H1 (cell line): ENCODE measurements around the gene MIF. TPM values are rescaled to one million over a fixed set of nuclear protein-coding genes. Genes with fewer than 3 reads are reported as not detected.

Experiments
- CTCF ChIA-PET: fragments of 300-600 bp; sonication (Branson Sonifier 250); formaldehyde crosslinking; loops from one replicate; lab custom pipeline; 2021; ENCODE audit not compliant: partially characterized antibody; lab: Charles Lee
- POLR2A ChIA-PET: fragments of 300-600 bp; sonication (Branson Sonifier 250); formaldehyde crosslinking; loops from one replicate; lab custom pipeline; 2021; ENCODE audit warnings: inconsistent platforms; ENCODE audit not compliant: partially characterized antibody; lab: Charles Lee
- DNase-seq, 2 experiments: peaks; one replicate each; pipeline versions ENCODE4 v3.0.0 to v3.0.0-alpha.2; 2010 to 2022; ENCODE audit warnings: low spot score in 2 of 2, low read depth in 1 of 2, mixed read lengths in 1 of 2
- FAIRE-seq: peaks from 2 replicates; lab custom pipeline; 2011; peaks lifted over from hg19 to GRCh38; lab: Jason Lieb, UNC
- H2AFZ ChIP-seq: 2 replicates; pipeline ENCODE4 v1.8.1; 2012; ENCODE audit warnings: low read length, inconsistent platforms
- H2AK5ac ChIP-seq: 2 replicates; pipeline ENCODE4 v1.6.1; 2013; ENCODE audit warnings: low read depth, low read length
- H2BK120ac ChIP-seq: replicated peaks from 2 replicates; pipeline ENCODE3; 2013; ENCODE audit warnings: low read depth, low read length, inconsistent platforms
- H2BK12ac ChIP-seq: 2 replicates; pipeline ENCODE4 v1.6.1; 2013; ENCODE audit warnings: low read depth, low read length
- H2BK15ac ChIP-seq: 2 replicates; pipeline ENCODE4 v1.6.1; 2013; ENCODE audit warnings: low read length
- H2BK20ac ChIP-seq: 2 replicates; pipeline ENCODE4 v1.6.1; 2013; ENCODE audit warnings: low read length
- H2BK5ac ChIP-seq: 2 replicates; pipeline ENCODE4 v1.6.1; 2013; ENCODE audit warnings: low read depth, low read length
- H3K14ac ChIP-seq: 2 replicates; pipeline ENCODE4 v1.6.1; 2013; ENCODE audit warnings: inconsistent platforms; ENCODE audit not compliant: insufficient read length
- H3K18ac ChIP-seq: 2 replicates; pipeline ENCODE4 v1.6.1; 2013; ENCODE audit warnings: low read length; ENCODE audit errors: extremely low read depth
- H3K23ac ChIP-seq: 2 replicates; pipeline ENCODE4 v1.6.1; 2013; ENCODE audit warnings: inconsistent platforms; ENCODE audit not compliant: insufficient read length
- H3K23me2 ChIP-seq: 2 replicates; pipeline ENCODE4 v1.6.1; 2013; ENCODE audit warnings: low read depth, low read length
- H3K27ac ChIP-seq: 2 replicates; pipeline ENCODE4 v1.6.1; 2011; ENCODE audit warnings: low read depth, low read length, inconsistent platforms
- H3K27me3 ChIP-seq, 4 experiments: replicated peaks in 1 of 4; 1 replicate in 1 of 4; 2 replicates in 3 of 4; pipeline versions ENCODE4 v1.6.1 to v1.8.1; 2011 to 2013; ENCODE audit warnings: low read length in 3 of 4, mild to moderate bottlenecking in 3 of 4, inconsistent platforms in 2 of 4, mixed read lengths in 2 of 4, moderate library complexity in 1 of 4; ENCODE audit not compliant: control insufficient read depth in 3 of 4, insufficient read depth in 3 of 4; ENCODE audit errors: extremely low read depth in 1 of 4
- H3K36me3 ChIP-seq, 4 experiments: 2 replicates each; pipeline versions ENCODE4 v1.6.1 to v1.8.1; 2011 to 2013; ENCODE audit warnings: mild to moderate bottlenecking in 4 of 4, low read length in 3 of 4, moderate library complexity in 2 of 4, control low read depth in 1 of 4, inconsistent platforms in 1 of 4; ENCODE audit not compliant: insufficient read depth in 4 of 4, control insufficient read depth in 2 of 4
- H3K4ac ChIP-seq: replicated peaks from 2 replicates; pipeline ENCODE3; 2013; ENCODE audit warnings: low read length, low read depth, mixed read lengths, inconsistent platforms; ENCODE audit not compliant: insufficient read length
- H3K4me1 ChIP-seq, 4 experiments: replicated peaks in 1 of 4; 1 replicate in 1 of 4; 2 replicates in 3 of 4; pipeline versions ENCODE4 v1.6.1 to v1.8.1; 2011 to 2013; ENCODE audit warnings: low read length in 3 of 4, inconsistent platforms in 2 of 4, mixed read lengths in 1 of 4; ENCODE audit not compliant: insufficient read depth in 4 of 4, control insufficient read depth in 3 of 4
- H3K4me2 ChIP-seq, 2 experiments: 2 replicates each; pipeline versions ENCODE4 v1.6.1 to v1.8.1; 2011 to 2013; ENCODE audit warnings: low read depth in 2 of 2, low read length in 2 of 2, control low read depth in 1 of 2, inconsistent platforms in 1 of 2, mild to moderate bottlenecking in 1 of 2; ENCODE audit not compliant: insufficient read depth in 1 of 2
- H3K4me3 ChIP-seq, 4 experiments: fragments of 200-600, 300-600 bp in 1 of 4; sonication (generic), shearing (Covaris generic), sonication (Bioruptor Twin) in 1 of 4; 2 replicates each; pipeline versions ENCODE4 v1.5.1 to v1.8.1; 2011 to 2016; ENCODE audit warnings: low read length in 4 of 4, low read depth in 3 of 4, control low read depth in 2 of 4, inconsistent platforms in 2 of 4, mild to moderate bottlenecking in 2 of 4, mixed read lengths in 1 of 4, moderate library complexity in 1 of 4; ENCODE audit not compliant: insufficient read depth in 2 of 4; ENCODE audit errors: extremely low read depth in 1 of 4
- H3K56ac ChIP-seq: replicated peaks from 2 replicates; pipeline ENCODE3; 2013; ENCODE audit warnings: low read depth, mild to moderate bottlenecking, mixed read lengths, low read length, inconsistent platforms; ENCODE audit not compliant: insufficient read length
- H3K79me1 ChIP-seq: 2 replicates; pipeline ENCODE4 v1.6.1; 2013; ENCODE audit warnings: low read depth, low read length, control low read depth
- H3K79me2 ChIP-seq, 2 experiments: 2 replicates each; pipeline versions ENCODE4 v1.6.1 to v1.8.1; 2012 to 2013; ENCODE audit warnings: low read length in 2 of 2, mild to moderate bottlenecking in 2 of 2, inconsistent platforms in 1 of 2; ENCODE audit not compliant: insufficient read depth in 2 of 2, control insufficient read depth in 1 of 2
- H3K9ac ChIP-seq, 4 experiments: replicated peaks in 1 of 4; 1 replicate in 1 of 4; 2 replicates in 3 of 4; pipeline versions ENCODE4 v1.6.1 to v1.8.1; 2011 to 2013; ENCODE audit warnings: low read depth in 3 of 4, low read length in 3 of 4, control low read depth in 2 of 4, mild to moderate bottlenecking in 2 of 4, moderate library complexity in 2 of 4, inconsistent platforms in 1 of 4; ENCODE audit errors: extremely low read depth in 1 of 4
- H3K9me3 ChIP-seq, 2 experiments: 2 replicates each; pipeline versions ENCODE4 v1.6.1 to v1.8.1; 2012 to 2013; ENCODE audit warnings: mild to moderate bottlenecking in 2 of 2, moderate library complexity in 2 of 2, control low read depth in 1 of 2, inconsistent platforms in 1 of 2, low read depth in 1 of 2, low read length in 1 of 2, mixed read lengths in 1 of 2; ENCODE audit not compliant: insufficient read depth in 2 of 2
- H4K20me1 ChIP-seq, 2 experiments: replicated peaks in 1 of 2; 2 replicates each; pipeline versions ENCODE3 to v1.8.1; 2011 to 2013; ENCODE audit warnings: inconsistent platforms in 2 of 2, low read length in 2 of 2, mild to moderate bottlenecking in 1 of 2; ENCODE audit not compliant: insufficient read depth in 2 of 2, control insufficient read depth in 1 of 2
- H4K5ac ChIP-seq: 2 replicates; pipeline ENCODE4 v1.6.1; 2013; ENCODE audit warnings: low read length, low read depth, mixed read lengths, inconsistent platforms; ENCODE audit not compliant: insufficient read length
- H4K8ac ChIP-seq: 2 replicates; pipeline ENCODE4 v1.8.0; 2013; ENCODE audit warnings: mild to moderate bottlenecking, moderate library complexity, low read length, inconsistent platforms; ENCODE audit not compliant: insufficient read depth; ENCODE audit errors: extremely low read depth
- H4K91ac ChIP-seq: replicated peaks from 2 replicates; pipeline ENCODE3; 2013; ENCODE audit warnings: low read length, mixed read lengths, inconsistent platforms; ENCODE audit not compliant: insufficient read length
- HDAC6 ChIP-seq: IDR thresholded peaks from one replicate; pipeline ENCODE4 v1.7.1; 2012; ENCODE audit warnings: low read depth, mild to moderate bottlenecking, inconsistent platforms, low read length, moderate library complexity
- PHF8 ChIP-seq: fragments of 200-600 bp; sonication (generic); conservative IDR thresholded peaks from 2 replicates; pipeline ENCODE4 v1.7.1; 2012; ENCODE audit warnings: low read depth, mild to moderate bottlenecking, inconsistent platforms, low read length, moderate library complexity
- POLR2AphosphoS5 ChIP-seq: IDR thresholded peaks from 2 replicates; pipeline ENCODE4 v1.6.1; 2011; ENCODE audit warnings: low read depth, low read length
- WGBS, 2 experiments: shearing (Covaris generic) in 1 of 2; methylation state at CpG; one replicate each; pipeline versions ENCODE4 v1.1.6 to v1.1.7; 2013 to 2015; ENCODE audit warnings: low lambda C conversion rate in 2 of 2, mixed read lengths in 2 of 2, inconsistent platforms in 1 of 2, low coverage in 1 of 2, missing lambda C conversion rate in 1 of 2; ENCODE audit not compliant: insufficient replicate concordance in 2 of 2, insufficient coverage in 1 of 2, insufficient read length in 1 of 2; ENCODE audit errors: extremely low coverage in 1 of 2, missing lambda C conversion rate in 1 of 2; 5-methylcytosine and 5-hydroxymethylcytosine counted together
- polyA plus RNA-seq, 7 experiments: library from polyadenylated mRNA; depleted of rRNA in 3 of 7; stranded (reverse) in 5 of 7; unstranded in 2 of 7; fragments of >200 nt in 5 of 7; fragments of 200-250 nt in 2 of 7; gene quantifications; 1 replicate in 5 of 7; 2 replicates in 1 of 7; 4 replicates in 1 of 7; pipeline versions ENCODE4 v1.2.1 to v1.2.3, GENCODE V29; 2011 to 2013; ENCODE audit warnings: missing spikeins in 2 of 7, mixed read lengths in 2 of 7
- total RNA-seq: library from RNA; stranded (reverse); fragmentation: NEBNext Ultra II Directional; extraction: Animal tissue kit (Norgen Biotek cat#: 25700); gene quantifications from 2 replicates; pipeline ENCODE4 v1.2.1, GENCODE V29; 2021

Gene MIF
- total and polyA plus RNA-seq, 2 of the 8 experiments (the other 6 are each of a cell fraction or from before 2014, with no cell fraction given): 1,082 to 1,870 TPM

GRCh38 chr22:23909296-23909898, 15.2 kb downstream of the MIF start:
- Histone ChIP-seq H3K9me3 (peaks cover 0 to 6% of the 10 kb centered on the region in 2 experiments; a peak in 1 of 4 replicates), H2AK5ac (no peak overlapping the region), H3K23me2 (peaks cover 2% of the 10 kb centered on the region; the same call in 1 of the 2 replicates), H3K36me3 (no peaks in the 10 kb centered on the region), H3K27ac (no peak overlapping the region), H2AFZ (no peak overlapping the region), H2BK12ac (no peak overlapping the region), H2BK20ac (no peak overlapping the region), H3K4me3 (no peak overlapping the region), H3K79me2 (no peaks in the 10 kb centered on the region), H3K9ac (no peak overlapping the region), H3K27me3 (peaks cover 0 to 3% (median 0%) of the 10 kb centered on the region in 4 experiments; a peak in 1 of 7 replicates), H3K4me1 (peaks cover 5 to 13% (median 12%) of the 10 kb centered on the region in 4 experiments), H4K8ac (no peak overlapping the region), H4K5ac (no peak overlapping the region), H3K79me1 (no peaks in the 10 kb centered on the region), H2BK15ac (no peak overlapping the region), H3K14ac (no peak overlapping the region), H4K91ac (no peak overlapping the region), H3K18ac (no peak overlapping the region), H3K56ac (no peak overlapping the region), H2BK5ac (no peak overlapping the region), H4K20me1 (no peaks in the 10 kb centered on the region), H3K4ac (no peak overlapping the region), H3K23ac (no peak overlapping the region), H2BK120ac (no peak overlapping the region), H3K4me2 (no peak overlapping the region)
- no peak for DNase-seq
- 86% methylated on average over 6 of the region's 6 CpGs; no CpG with 5 or more reads in 1 of the 2 experiments for WGBS, 2 experiments
- no peak for FAIRE-seq
- ChIA-PET POLR2A (interaction anchor here (0.9 to 5.3 kb wide), 5 partner anchors 10 to 52 kb away, joined by 4 to 31 read pairs (median 5); partner anchors contain the start of genes MIF and SLC2A11), CTCF (interaction anchor here (1.1 to 3.5 kb wide), 5 partner anchors 10 to 21 kb away, joined by 3 to 13 read pairs (median 5); partner anchors contain the start of gene MIF)
- TF ChIP-seq HDAC6 (no peak), POLR2AphosphoS5 (no peak), PHF8 (no peak)
